Naive thymus-derived CD8-positive, alpha-beta T cell (primary cell): ENCODE data around the gene FIBP. TPM values are rescaled to one million over a fixed set of nuclear protein-coding genes. Genes with fewer than 3 reads are reported as not detected.

Source experiments
- ATAC-seq, 2 donors: fragments of 150-1000 bp; cut with Tn5 transposase in 1 of 2; sonication (Bioruptor Pico), chemical (Tn5 transposase) in 1 of 2; 1 replicate in 1 of 2; 2 replicates in 1 of 2; pipeline ENCODE4 v1.10.0; 2021; ENCODE audit warnings: mild to moderate bottlenecking in 2 of 2, moderate library complexity in 2 of 2
- POLR2A ChIA-PET: fragments of 350-600 bp; sonication (Branson Sonifier 250); formaldehyde crosslinking; loops from one replicate; lab custom pipeline; 2021; ENCODE audit warnings: antibody characterized with exemption; lab: Charles Lee
- DNase-seq, 10 donors: peaks; one replicate each; pipeline versions ENCODE4 v3.0.0 to v3.0.0-alpha.2; 2020 to 2022
- H3K27ac Mint-ChIP-seq, 10 donors: one replicate each; pipeline ENCODE4 v1.8.0; 2020 to 2022; ENCODE audit warnings: mild to moderate bottlenecking in 10 of 10, mixed read lengths in 10 of 10, moderate library complexity in 4 of 10, inconsistent platforms in 1 of 10
- H3K27me3 Mint-ChIP-seq, 5 donors: one replicate each; pipeline ENCODE4 v1.8.0; 2021 to 2022; ENCODE audit warnings: mixed read lengths in 5 of 5
- H3K36me3 Mint-ChIP-seq, 3 donors: one replicate each; pipeline ENCODE4 v1.8.0; 2020 to 2022; ENCODE audit warnings: mixed read lengths in 3 of 3, mild to moderate bottlenecking in 2 of 3, inconsistent platforms in 1 of 3
- H3K4me1 Mint-ChIP-seq, 4 donors: one replicate each; pipeline ENCODE4 v1.8.0; 2021 to 2022; ENCODE audit warnings: mixed read lengths in 4 of 4
- H3K4me3 Mint-ChIP-seq, 10 donors: one replicate each; pipeline ENCODE4 v1.8.0; 2020 to 2022; ENCODE audit warnings: mild to moderate bottlenecking in 10 of 10, mixed read lengths in 10 of 10, moderate library complexity in 6 of 10, inconsistent platforms in 1 of 10
- H3K9me3 Mint-ChIP-seq, 9 donors: one replicate each; pipeline ENCODE4 v1.8.0; 2020 to 2022; ENCODE audit warnings: mixed read lengths in 9 of 9, mild to moderate bottlenecking in 3 of 9, inconsistent platforms in 1 of 9, moderate library complexity in 1 of 9
- polyA plus RNA-seq, 3 donors: library from polyadenylated mRNA; unstranded; fragments of 300-500 nt; fragmentation: Illumina TruSeq; gene quantifications; one replicate each; pipeline ENCODE4 v1.2.3, GENCODE V29; 2021
- total RNA-seq, 8 experiments: library from RNA in 2 of 8; stranded (reverse) in 2 of 8; gene quantifications; one replicate each; pipeline ENCODE4 v1.2.3 and lab custom pipeline; 2021 to 2026

Gene FIBP
- total and polyA plus RNA-seq, 5 experiments from 2014 or later: 33.0 to 97.6 (median 74.9) TPM

GRCh38 chr11:65867284-65868071 is 20.8 kb downstream of the FIBP start:
- peak in 4 of 10 donors; percentile 18 to 65 (median 32) for DNase-seq
- Mint-ChIP-seq H3K9me3 (no peaks in the 10 kb centered on the region), H3K4me1 (peaks cover 18 to 47% (median 34%) of the 10 kb centered on the region in 4 donors), H3K36me3 (peaks cover 0 to 44% (median 2%) of the 10 kb centered on the region in 3 donors), H3K27ac (peak overlapping the region in 5 of 10 donors; percentile 14 to 77 (median 43)), H3K4me3 (no peak overlapping the region), H3K27me3 (no peaks in the 10 kb centered on the region)
- POLR2A ChIA-PET: interaction anchor here (0.5 to 15.0 kb wide), 5 partner anchors 7 to 129 kb away, joined by 4 to 405 read pairs (median 187); partner anchors contain the start of genes CCDC85B, CFL1, CTSW and FIBP
- peak; percentile 40 to 44 for ATAC-seq

- Mint-ChIP-seq H3K4me1 (peaks cover 18 to 47% (median 33%) of the 10 kb centered on the region in 4 donors), H3K4me3 (no peak overlapping the region), H3K27me3 (no peaks in the 10 kb centered on the region), H3K36me3 (peaks cover 0 to 47% (median 2%) of the 10 kb centered on the region in 3 donors), H3K27ac (peak overlapping the region in 3 of 10 donors; percentile 36 to 77 (median 37)), H3K9me3 (no peaks in the 10 kb centered on the region)
- POLR2A ChIA-PET: interaction anchor here (1.2 to 12.6 kb wide), 4 partner anchors 6 to 19 kb away, joined by 3 to 405 read pairs (median 95); partner anchors contain the start of genes CCDC85B, CFL1, CTSW and FIBP
- DNase-seq: no peak
- ATAC-seq: no peak
These were observed 21.6 kb downstream of the FIBP start for GRCh38 chr11:65866509-65867283.

- no peak for ATAC-seq
- H3K36me3 Mint-ChIP-seq: peaks cover 0 to 47% (median 2%) of the 10 kb centered on the region in 3 donors
- peaks cover 17 to 46% (median 30%) of the 10 kb centered on the region in 4 donors for H3K4me1 Mint-ChIP-seq
- POLR2A ChIA-PET: interaction anchor here (1.2 to 12.6 kb wide), 4 partner anchors 8 to 368 kb away, joined by 3 to 405 read pairs (median 4); partner anchors contain the start of genes CCDC85B, CTSW and FIBP
- DNase-seq: peak in 1 of 10 donors; percentile 14
- no peak overlapping the region for H3K4me3 Mint-ChIP-seq
- H3K27ac Mint-ChIP-seq: peak overlapping the region in 2 of 10 donors; percentile 51 to 81
- H3K9me3 Mint-ChIP-seq: no peaks in the 10 kb centered on the region
- no peaks in the 10 kb centered on the region for H3K27me3 Mint-ChIP-seq
These were observed 22.6 kb downstream of the FIBP start for GRCh38 chr11:65865550-65866172.

GRCh38 chr11:65864706-65865471 is 23.4 kb downstream of the FIBP start:
- Mint-ChIP-seq H3K4me1 (peaks cover 18 to 40% (median 28%) of the 10 kb centered on the region in 4 donors), H3K9me3 (no peaks in the 10 kb centered on the region), H3K27me3 (no peaks in the 10 kb centered on the region), H3K4me3 (no peak overlapping the region), H3K36me3 (peaks cover 0 to 49% (median 2%) of the 10 kb centered on the region in 3 donors), H3K27ac (peak overlapping the region in 1 of 10 donors; percentile 81)
- DNase-seq (no peak), ATAC-seq (no peak)
- POLR2A ChIA-PET: interaction anchor here (1.4 to 12.6 kb wide), 2 partner anchors 21 to 367 kb away, joined by 4 to 405 read pairs; partner anchors contain the start of genes CCDC85B, CTSW and FIBP

GRCh38 chr11:65863889-65864705 is 24.2 kb downstream of the FIBP start:
- Mint-ChIP-seq H3K27ac (peak overlapping the region in 2 of 10 donors; percentile 57 to 67), H3K4me3 (no peak overlapping the region), H3K36me3 (peaks cover 0 to 49% (median 2%) of the 10 kb centered on the region in 3 donors), H3K9me3 (no peaks in the 10 kb centered on the region), H3K4me1 (peaks cover 19 to 38% (median 27%) of the 10 kb centered on the region in 4 donors), H3K27me3 (no peaks in the 10 kb centered on the region)
- POLR2A ChIA-PET: interaction anchor here (1.4 to 12.6 kb wide), 3 partner anchors 7 to 367 kb away, joined by 4 to 405 read pairs (median 187); partner anchors contain the start of genes CCDC85B, CTSW, EFEMP2 and FIBP
- no peak for DNase-seq
- ATAC-seq: no peak

- Mint-ChIP-seq H3K27me3 (no peaks in the 10 kb centered on the region), H3K4me3 (peak overlapping the region in 4 of 10 donors; percentile 25 to 55 (median 43)), H3K4me1 (peaks cover 24 to 38% (median 35%) of the 10 kb centered on the region in 4 donors), H3K27ac (peak overlapping the region in 6 of 10 donors; percentile 3 to 76 (median 28)), H3K36me3 (peaks cover 0 to 49% (median 2%) of the 10 kb centered on the region in 3 donors), H3K9me3 (no peaks in the 10 kb centered on the region)
- ATAC-seq (no peak), DNase-seq (peak in 1 of 10 donors; percentile 17)
- POLR2A ChIA-PET: interaction anchor here (7.6 to 12.6 kb wide), 2 partner anchors 8 to 23 kb away, joined by 187 to 405 read pairs; partner anchors contain the start of genes CCDC85B, CTSW, EFEMP2 and FIBP
These were observed 25.1 kb downstream of the FIBP start for GRCh38 chr11:65862941-65863888.

- H3K27me3 Mint-ChIP-seq: no peaks in the 10 kb centered on the region
- H3K36me3 Mint-ChIP-seq: peaks cover 0 to 47% (median 2%) of the 10 kb centered on the region in 3 donors
- peak overlapping the region in 4 of 10 donors; percentile 27 to 76 (median 60) for H3K27ac Mint-ChIP-seq
- ATAC-seq (no peak), DNase-seq (no peak)
- H3K4me1 Mint-ChIP-seq: peaks cover 24 to 38% (median 30%) of the 10 kb centered on the region in 4 donors
- no peaks in the 10 kb centered on the region for H3K9me3 Mint-ChIP-seq
- H3K4me3 Mint-ChIP-seq: peak overlapping the region in 8 of 10 donors; percentile 13 to 96 (median 50)
- POLR2A ChIA-PET: interaction anchor here (7.6 to 12.6 kb wide), 2 partner anchors 9 to 24 kb away, joined by 187 to 405 read pairs; partner anchors contain the start of genes CCDC85B, CTSW, EFEMP2 and FIBP
These were observed 26.0 kb downstream of the FIBP start for GRCh38 chr11:65862191-65862735.

GRCh38 chr11:65861533-65862183 is 26.6 kb downstream of the FIBP start:
- peaks cover 0 to 43% (median 4%) of the 10 kb centered on the region in 3 donors for H3K36me3 Mint-ChIP-seq
- ATAC-seq: no peak
- H3K4me1 Mint-ChIP-seq: peaks cover 26 to 36% (median 31%) of the 10 kb centered on the region in 4 donors
- H3K27me3 Mint-ChIP-seq: no peaks in the 10 kb centered on the region
- H3K9me3 Mint-ChIP-seq: no peaks in the 10 kb centered on the region
- peak overlapping the region; percentile 86 to 99 (median 96) for H3K4me3 Mint-ChIP-seq
- DNase-seq: peak in 1 of 10 donors; percentile 60
- POLR2A ChIA-PET: interaction anchor here (0.9 to 12.6 kb wide), 8 partner anchors 9 to 222 kb away, joined by 3 to 405 read pairs (median 10); partner anchors contain the start of genes CCDC85B, CTSW, EFEMP2 and FIBP
- H3K27ac Mint-ChIP-seq: peak overlapping the region in 9 of 10 donors; percentile 19 to 99 (median 89)

- peaks cover 0 to 46% (median 5%) of the 10 kb centered on the region in 3 donors for H3K36me3 Mint-ChIP-seq
- POLR2A ChIA-PET: interaction anchor here (0.7 to 12.6 kb wide), 13 partner anchors 10 to 247 kb away, joined by 3 to 405 read pairs (median 17); partner anchors contain the start of genes C11orf68, CCDC85B, CTSW and EFEMP2
- H3K4me3 Mint-ChIP-seq: peak overlapping the region; percentile 86 to 99 (median 96)
- ATAC-seq: no peak
- H3K4me1 Mint-ChIP-seq: peaks cover 30 to 42% (median 35%) of the 10 kb centered on the region in 4 donors
- H3K27me3 Mint-ChIP-seq: no peaks in the 10 kb centered on the region
- no peaks in the 10 kb centered on the region for H3K9me3 Mint-ChIP-seq
- DNase-seq: no peak
- H3K27ac Mint-ChIP-seq: peak overlapping the region; percentile 72 to 99 (median 87)
These were observed 27.1 kb downstream of the FIBP start for GRCh38 chr11:65861165-65861505.
